KMS-11 (cell line): ENCODE results near the gene FXR2.
"Not testable (repeated sequence)": the region's sequence is repeated elsewhere in the genome, so short reads cannot be mapped to it uniquely, and the experiment has no call there.

Source experiments
- H2AFZ ChIP-seq: fragments of 200-600 bp; sonication (generic); 2 replicates; pipeline ENCODE4 v1.6.1; 2016; ENCODE audit warnings: antibody characterized with exemption, mixed run types, low read depth
- H3K27ac ChIP-seq: fragments of 200-600 bp; sonication (generic); 2 replicates; pipeline ENCODE4 v1.6.1; 2016; ENCODE audit warnings: mild to moderate bottlenecking, mixed run types
- H3K27me3 ChIP-seq: fragments of 200-600 bp; sonication (generic); 2 replicates; pipeline ENCODE4 v1.6.1; 2017; ENCODE audit warnings: mild to moderate bottlenecking, low read depth, mixed run types, moderate library complexity; ENCODE audit not compliant: insufficient read depth
- H3K36me3 ChIP-seq: fragments of 200-600 bp; sonication (generic); 2 replicates; pipeline ENCODE4 v1.6.1; 2017; ENCODE audit warnings: mild to moderate bottlenecking, mixed run types; ENCODE audit not compliant: insufficient read depth
- H3K4me1 ChIP-seq: fragments of 200-600 bp; sonication (generic); 2 replicates; pipeline ENCODE4 v1.6.1; 2016; ENCODE audit warnings: mild to moderate bottlenecking, low read depth, mixed run types; ENCODE audit not compliant: poor library complexity, severe bottlenecking
- H3K4me2 ChIP-seq: fragments of 200-600 bp; sonication (generic); 2 replicates; pipeline ENCODE4 v1.7.0; 2016; ENCODE audit warnings: mild to moderate bottlenecking, mixed run types
- H3K4me3 ChIP-seq: fragments of 200-600 bp; sonication (generic); IDR thresholded peaks from 2 replicates; pipeline ENCODE4 v1.6.1; 2017; ENCODE audit warnings: low read depth, low read length, mixed read lengths; ENCODE audit not compliant: insufficient read depth
- H3K79me2 ChIP-seq: fragments of 200-600 bp; sonication (generic); 2 replicates; pipeline ENCODE4 v1.6.1; 2016; ENCODE audit warnings: low read depth, mixed run types; ENCODE audit not compliant: insufficient read depth
- H3K9ac ChIP-seq: fragments of 200-600 bp; sonication (generic); 2 replicates; pipeline ENCODE4 v1.6.1; 2016; ENCODE audit warnings: mild to moderate bottlenecking, mixed run types
- H4K20me1 ChIP-seq: fragments of 200-600 bp; sonication (generic); 2 replicates; pipeline ENCODE4 v1.6.1; 2016; ENCODE audit warnings: mild to moderate bottlenecking, mixed run types; ENCODE audit not compliant: insufficient read depth
- CTCF ChIP-seq: fragments of 200-600 bp; sonication (generic); conservative IDR thresholded peaks from 2 replicates; pipeline ENCODE4 v1.6.1; 2017; ENCODE audit warnings: low read depth, mild to moderate bottlenecking, antibody characterized with exemption, low read length, moderate library complexity, mixed read lengths

Gene FXR2

GRCh38 chr17:7626307-7626706 lies 11.6 kb upstream of the FXR2 start:
- TF ChIP-seq CTCF = no peak
- Histone ChIP-seq H3K79me2 (no peaks in the 10 kb centered on the region), H3K27me3 (no peaks in the 10 kb centered on the region), H3K36me3 (no peaks in the 10 kb centered on the region), H3K4me2 (no peak overlapping the region), H3K4me1 (no peaks in the 10 kb centered on the region), H3K27ac (no peak overlapping the region), H3K9ac (no peak overlapping the region), H3K4me3 (no peak overlapping the region), H2AFZ (no peak overlapping the region), H4K20me1 (no peaks in the 10 kb centered on the region)

GRCh38 chr17:7625749-7626148 lies 11.1 kb upstream of the FXR2 start:
- H3K4me2 ChIP-seq, H3K27me3 ChIP-seq, H2AFZ ChIP-seq, H4K20me1 ChIP-seq, H3K4me1 ChIP-seq, H3K27ac ChIP-seq, H3K79me2 ChIP-seq, H3K9ac ChIP-seq, H3K36me3 ChIP-seq, H3K4me3 ChIP-seq: not testable (repeated sequence)

- no peaks in the 10 kb centered on the region for H3K79me2 ChIP-seq
Observed at GRCh38 chr17:7623661-7624060, 9.0 kb upstream of the FXR2 start.

GRCh38 chr17:7620835-7621234 lies 6.1 kb upstream of the FXR2 start:
- Histone ChIP-seq H3K27me3 (no peaks in the 10 kb centered on the region), H4K20me1 (no peaks in the 10 kb centered on the region), H3K9ac (no peak overlapping the region), H3K79me2 (no peaks in the 10 kb centered on the region), H2AFZ (no peak overlapping the region), H3K4me3 (no peak overlapping the region), H3K36me3 (no peaks in the 10 kb centered on the region), H3K4me2 (no peak overlapping the region), H3K27ac (no peak overlapping the region), H3K4me1 (no peaks in the 10 kb centered on the region)
- TF ChIP-seq CTCF = no peak

More at GRCh38 chr17:7623661-7624060, 9.0 kb upstream of the FXR2 start:
- Histone ChIP-seq H3K4me1 (no peaks in the 10 kb centered on the region), H3K27me3 (no peaks in the 10 kb centered on the region), H3K4me2 (no peak overlapping the region), H4K20me1 (no peaks in the 10 kb centered on the region), H3K36me3 (no peaks in the 10 kb centered on the region), H2AFZ (no peak overlapping the region), H3K27ac (no peak overlapping the region), H3K4me3 (no peak overlapping the region), H3K9ac (no peak overlapping the region)
- no peak for TF ChIP-seq CTCF

- Histone ChIP-seq H3K27me3 (no peaks in the 10 kb centered on the region), H3K79me2 (no peaks in the 10 kb centered on the region), H3K4me1 (no peaks in the 10 kb centered on the region), H3K36me3 (no peaks in the 10 kb centered on the region), H2AFZ (no peak overlapping the region), H3K4me2 (no peak overlapping the region), H3K4me3 (no peak overlapping the region), H4K20me1 (no peaks in the 10 kb centered on the region), H3K27ac (no peak overlapping the region), H3K9ac (no peak overlapping the region)
- TF ChIP-seq CTCF = no peak
Observed at GRCh38 chr17:7618608-7619007, 3.9 kb upstream of the FXR2 start.
